Endothelial cell of umbilical vein (primary cell): ENCODE data around the gene EPB41L4B. TPM values are rescaled to one million over a fixed set of nuclear protein-coding genes. Genes with fewer than 3 reads are reported as not detected.

ENCODE experiments used
- BruUV-seq: library from RNA; stranded (reverse); fragments of 400-500 nt; replicated peaks from 2 replicates; lab custom pipeline; 2021; lab: Mats Ljungman, UMichigan
- CTCF ChIA-PET: fragments of 300-600, 350-600 bp; sonication (Branson Sonifier 250); formaldehyde crosslinking; loops from one replicate; lab custom pipeline; 2021; ENCODE audit warnings: antibody characterized with exemption, inconsistent platforms; lab: Charles Lee
- POLR2A ChIA-PET: fragments of 300-600, 350-600 bp; sonication (Branson Sonifier 250); formaldehyde crosslinking; loops from one replicate; lab custom pipeline; 2021; ENCODE audit warnings: antibody characterized with exemption, inconsistent platforms; lab: Charles Lee
- DNase-seq: peaks from one replicate; pipeline ENCODE4 v3.0.0-alpha.2; 2011; ENCODE audit warnings: low read depth, low spot score
- FAIRE-seq: peaks from 2 replicates; lab custom pipeline; 2011; peaks lifted over from hg19 to GRCh38; lab: Jason Lieb, UNC
- H2AFZ ChIP-seq: 2 replicates; pipeline ENCODE4 v1.6.0; 2012; ENCODE audit warnings: low read depth, low read length, control low read depth, inconsistent platforms
- H3K27ac ChIP-seq: 2 replicates; pipeline ENCODE4 v1.5.1; 2011; ENCODE audit warnings: low read depth, mild to moderate bottlenecking, control low read depth, low read length, moderate library complexity; ENCODE audit not compliant: insufficient read depth
- H3K27me3 ChIP-seq, 2 experiments: 2 replicates each; pipeline versions ENCODE4 v1.6.0 to v1.6.1; 2011; ENCODE audit warnings: low read length in 2 of 2, mixed read lengths in 1 of 2; ENCODE audit not compliant: control insufficient read depth in 2 of 2, insufficient read depth in 2 of 2
- H3K36me3 ChIP-seq, 2 experiments: 2 replicates in 1 of 2; 3 replicates in 1 of 2; pipeline ENCODE4 v1.5.1; 2011; ENCODE audit warnings: low read length in 2 of 2, mild to moderate bottlenecking in 1 of 2, moderate library complexity in 1 of 2; ENCODE audit not compliant: control insufficient read depth in 2 of 2, insufficient read depth in 2 of 2; ENCODE audit errors: extremely low read depth in 1 of 2
- H3K4me1 ChIP-seq: 3 replicates; pipeline ENCODE4 v1.5.1; 2011; ENCODE audit warnings: mild to moderate bottlenecking, low read length; ENCODE audit not compliant: control insufficient read depth, insufficient read depth; ENCODE audit errors: extremely low read depth
- H3K4me2 ChIP-seq: 2 replicates; pipeline ENCODE4 v1.6.1; 2011; ENCODE audit warnings: low read length, control low read depth, mixed read lengths; ENCODE audit not compliant: insufficient read depth
- H3K4me3 ChIP-seq, 3 experiments: fragments of 200-600 bp in 1 of 3; sonication (generic), shearing (Covaris generic) in 1 of 3; replicated peaks in 1 of 3; 2 replicates each; pipeline ENCODE4 v1.5.1; 2011 to 2016; ENCODE audit warnings: control low read depth in 3 of 3, low read length in 3 of 3, mild to moderate bottlenecking in 2 of 3, inconsistent platforms in 1 of 3, low read depth in 1 of 3, moderate library complexity in 1 of 3; ENCODE audit not compliant: insufficient read depth in 1 of 3
- H3K79me2 ChIP-seq: 2 replicates; pipeline ENCODE4 v1.6.0; 2012; ENCODE audit warnings: low read length, inconsistent platforms; ENCODE audit not compliant: control insufficient read depth, insufficient read depth
- H3K9ac ChIP-seq: replicated peaks from 2 replicates; pipeline ENCODE3; 2011; ENCODE audit warnings: low read length, control low read depth; ENCODE audit not compliant: insufficient read depth; ENCODE audit errors: extremely low read depth
- H3K9me1 ChIP-seq: replicated peaks from 3 replicates; pipeline ENCODE4 v1.6.0; 2011; ENCODE audit warnings: mild to moderate bottlenecking, low read length; ENCODE audit not compliant: control insufficient read depth, insufficient read depth; ENCODE audit errors: extremely low read depth
- H3K9me3 ChIP-seq: replicated peaks from 2 replicates; pipeline ENCODE4 v1.5.1; 2012; ENCODE audit warnings: low read length, inconsistent platforms; ENCODE audit not compliant: control insufficient read depth, insufficient read depth
- H4K20me1 ChIP-seq: replicated peaks from 2 replicates; pipeline ENCODE3; 2011; ENCODE audit warnings: mild to moderate bottlenecking, low read length; ENCODE audit not compliant: control insufficient read depth, insufficient read depth; ENCODE audit errors: extremely low read depth
- EZH2 ChIP-seq: IDR thresholded peaks from 2 replicates; pipeline ENCODE4 v1.6.1; 2012; ENCODE audit warnings: borderline replicate concordance, low read depth, mild to moderate bottlenecking, moderate library complexity, low read length, inconsistent platforms; ENCODE audit not compliant: severe bottlenecking
- FOS ChIP-seq: IDR thresholded peaks from 2 replicates; pipeline ENCODE4 v1.6.1; 2011; ENCODE audit warnings: mild to moderate bottlenecking, low read length, moderate library complexity, borderline replicate concordance; ENCODE audit not compliant: insufficient read depth
- GATA2 ChIP-seq: IDR thresholded peaks from 2 replicates; pipeline ENCODE4 v1.7.0; 2011; ENCODE audit warnings: low read depth, mild to moderate bottlenecking, moderate library complexity, mixed read lengths, low read length; ENCODE audit not compliant: insufficient read length, insufficient read depth
- JUN ChIP-seq: IDR thresholded peaks from 2 replicates; pipeline ENCODE4 v1.6.1; 2011; ENCODE audit warnings: borderline replicate concordance, low read depth; ENCODE audit not compliant: insufficient read length, insufficient read depth
- MAX ChIP-seq: IDR thresholded peaks from 2 replicates; pipeline ENCODE4 v1.6.1; 2011; ENCODE audit not compliant: insufficient read depth, insufficient read length
- MYC ChIP-seq: IDR thresholded peaks from one replicate; pipeline ENCODE4 v1.6.1; 2011; ENCODE audit warnings: mild to moderate bottlenecking, low read depth, low read length
- POLR2A ChIP-seq: IDR thresholded peaks from 2 replicates; pipeline ENCODE4 v1.6.1; 2012; ENCODE audit warnings: low read depth, mild to moderate bottlenecking, control low read depth, low read length
- POLR2AphosphoS5 ChIP-seq: IDR thresholded peaks from 2 replicates; pipeline ENCODE4 v1.6.1; 2012; ENCODE audit warnings: low read depth, mild to moderate bottlenecking, control low read depth, low read length, moderate library complexity; ENCODE audit not compliant: insufficient read depth
- dilution Hi-C: fragments of 300-500 bp; cut with MboI; formaldehyde crosslinking; loops from one replicate; pipeline ENCODE4 v1.15.0; 2019; ENCODE audit warnings: low sequenced_read_pairs; ENCODE audit not compliant: extremely low pct_ligation_motif_present
- intact Hi-C: fragments of 100-400 bp; cut with micrococcal nuclease; formaldehyde crosslinking; loops from one replicate; pipeline ENCODE4 v1.10.0; 2022
- polyA plus RNA-seq, 4 experiments: library from polyadenylated mRNA; depleted of rRNA in 3 of 4; stranded (reverse) in 3 of 4; unstranded in 1 of 4; fragments of >200 nt; gene quantifications; 2 replicates each; pipeline versions ENCODE4 v1.2.1 to v1.2.3, GENCODE V29; 2011 to 2012; ENCODE audit warnings: missing spikeins in 1 of 4
- total RNA-seq: library from RNA; stranded (reverse); gene quantifications from 2 replicates; pipeline ENCODE4 v1.2.3, GENCODE V29; 2021
- TF ChIP-seq, protein P1 (sequence below), 2 donors: IDR thresholded peaks; 1 replicate in 1 of 2; 2 replicates in 1 of 2; pipeline ENCODE4 v1.5.1; 2011; ENCODE audit warnings: low read length in 2 of 2, mild to moderate bottlenecking in 2 of 2, moderate library complexity in 2 of 2, control low read depth in 1 of 2, inconsistent platforms in 1 of 2, low read depth in 1 of 2; ENCODE audit not compliant: insufficient read depth in 1 of 2; ENCODE audit errors: extremely low read depth in 1 of 2

Gene EPB41L4B
- total and polyA plus RNA-seq, 2 donors (not counting 3 experiments of a cell fraction or from before 2014, with no cell fraction given) = 0.10 to 0.15 TPM

- FAIRE-seq = no peak
- Histone ChIP-seq H3K9me1 (no peaks in the 10 kb centered on the region), H4K20me1 (no peaks in the 10 kb centered on the region), H3K27me3 (peaks cover 0 to 6% of the 10 kb centered on the region in 2 experiments), H3K4me3 (no peak overlapping the region), H3K9ac (no peak overlapping the region), H3K9me3 (no peaks in the 10 kb centered on the region), H3K4me2 (no peak overlapping the region), H3K27ac (no peak overlapping the region), H3K79me2 (no peaks in the 10 kb centered on the region), H3K36me3 (no peaks in the 10 kb centered on the region), H2AFZ (no peak overlapping the region), H3K4me1 (peaks cover 3% of the 10 kb centered on the region)
- dilution Hi-C loops (no loop called here), intact Hi-C loops (no loop called here)
- ChIA-PET POLR2A (no interaction called here), CTCF (no interaction called here)
- TF ChIP-seq JUN (no peak), FOS (no peak), POLR2AphosphoS5 (no peak), MYC (no peak), GATA2 (no peak), EZH2 (no peak), POLR2A (no peak), MAX (no peak)
- TF ChIP-seq, protein P1, sequence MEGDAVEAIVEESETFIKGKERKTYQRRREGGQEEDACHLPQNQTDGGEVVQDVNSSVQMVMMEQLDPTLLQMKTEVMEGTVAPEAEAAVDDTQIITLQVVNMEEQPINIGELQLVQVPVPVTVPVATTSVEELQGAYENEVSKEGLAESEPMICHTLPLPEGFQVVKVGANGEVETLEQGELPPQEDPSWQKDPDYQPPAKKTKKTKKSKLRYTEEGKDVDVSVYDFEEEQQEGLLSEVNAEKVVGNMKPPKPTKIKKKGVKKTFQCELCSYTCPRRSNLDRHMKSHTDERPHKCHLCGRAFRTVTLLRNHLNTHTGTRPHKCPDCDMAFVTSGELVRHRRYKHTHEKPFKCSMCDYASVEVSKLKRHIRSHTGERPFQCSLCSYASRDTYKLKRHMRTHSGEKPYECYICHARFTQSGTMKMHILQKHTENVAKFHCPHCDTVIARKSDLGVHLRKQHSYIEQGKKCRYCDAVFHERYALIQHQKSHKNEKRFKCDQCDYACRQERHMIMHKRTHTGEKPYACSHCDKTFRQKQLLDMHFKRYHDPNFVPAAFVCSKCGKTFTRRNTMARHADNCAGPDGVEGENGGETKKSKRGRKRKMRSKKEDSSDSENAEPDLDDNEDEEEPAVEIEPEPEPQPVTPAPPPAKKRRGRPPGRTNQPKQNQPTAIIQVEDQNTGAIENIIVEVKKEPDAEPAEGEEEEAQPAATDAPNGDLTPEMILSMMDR (IDR thresholded peaks at IDR 0.05; ENCODE audit: extremely low read depth in 1 of 2, insufficient read depth in 1 of 2, low read depth in 1 of 2, low read length in 2 of 2) = no peak
- no peak for DNase-seq
- BruUV-seq = no TSS peak
Observed at GRCh38 chr9:109238655-109239054, 82.2 kb downstream of the EPB41L4B start.
